GM23248 (cell line): ENCODE measurements around the gene PAX1.

ENCODE experiments used
- EZH2 ChIP-seq: fragments of 200-600 bp; sonication (generic); IDR thresholded peaks from 2 replicates; pipeline ENCODE4 v1.6.1; 2018; ENCODE audit warnings: antibody characterized with exemption, mild to moderate bottlenecking; ENCODE audit not compliant: insufficient read depth, poor library complexity, severe bottlenecking
- EZH2phosphoT487 ChIP-seq: fragments of 200-600 bp; sonication (generic); IDR thresholded peaks from 2 replicates; pipeline ENCODE4 v1.6.1; 2018; ENCODE audit warnings: antibody characterized with exemption, moderate library complexity, mild to moderate bottlenecking, low read depth; ENCODE audit not compliant: insufficient read depth

- TF ChIP-seq EZH2 (no peak), EZH2phosphoT487 (no peak)
Observed at GRCh38 chr20:21712443-21713059, 7.1 kb downstream of the PAX1 start.
